Panc1 (cell line): ENCODE results near the gene ZFHX3. TPM values are rescaled to one million over a fixed set of nuclear protein-coding genes. Genes with fewer than 3 reads are reported as not detected.

Source experiments
- ATAC-seq: fragments of 200-7000 bp; cut with Tn5 transposase; 2 replicates; pipeline ENCODE4 v1.9.1; 2020; ENCODE audit warnings: mild to moderate bottlenecking, moderate library complexity
- BruUV-seq: library from RNA; stranded (reverse); fragments of 400-500 nt; replicated peaks from 2 replicates; lab custom pipeline; 2021; lab: Mats Ljungman, UMichigan
- CTCF ChIA-PET: fragments of 300-600 bp; sonication (Branson Sonifier 250); formaldehyde crosslinking; loops from one replicate; lab custom pipeline; 2022; ENCODE audit warnings: antibody characterized with exemption; lab: Charles Lee
- POLR2A ChIA-PET: fragments of 300-600 bp; sonication (Branson Sonifier 250); formaldehyde crosslinking; loops from one replicate; lab custom pipeline; 2022; ENCODE audit warnings: antibody characterized with exemption; lab: Charles Lee
- DNase-seq: peaks from one replicate; pipeline ENCODE4 v3.0.0-alpha.2; 2010; ENCODE audit warnings: low read depth, low spot score
- H3K27ac ChIP-seq: 2 replicates; pipeline ENCODE4 v1.5.1; 2011; ENCODE audit warnings: mild to moderate bottlenecking, low read length, inconsistent platforms
- H3K27me3 ChIP-seq: fragments of 200-500 bp; sonication (Bioruptor generic); 2 replicates; pipeline ENCODE4 v1.6.0; 2014; ENCODE audit warnings: low read length, inconsistent platforms; ENCODE audit not compliant: control insufficient read depth, insufficient read depth
- H3K36me3 ChIP-seq: fragments of 200-500 bp; sonication (Bioruptor generic); 2 replicates; pipeline ENCODE4 v1.5.1; 2014; ENCODE audit warnings: inconsistent platforms, mild to moderate bottlenecking, low read length, moderate library complexity; ENCODE audit not compliant: control insufficient read depth, insufficient read depth
- H3K4me1 ChIP-seq: 2 replicates; pipeline ENCODE4 v1.5.1; 2011; ENCODE audit warnings: inconsistent platforms, mild to moderate bottlenecking, low read length, moderate library complexity; ENCODE audit not compliant: control insufficient read depth, insufficient read depth
- H3K4me3 ChIP-seq, 2 experiments: 2 replicates each; pipeline ENCODE4 v1.5.1; 2011 to 2012; ENCODE audit warnings: low read depth in 2 of 2, low read length in 2 of 2, mild to moderate bottlenecking in 2 of 2, inconsistent platforms in 1 of 2, moderate library complexity in 1 of 2
- H3K9me3 ChIP-seq: fragments of 200-500 bp; sonication (Bioruptor generic); 2 replicates; pipeline ENCODE4 v1.5.1; 2014; ENCODE audit warnings: low read depth, mild to moderate bottlenecking, inconsistent platforms, low read length, moderate library complexity; ENCODE audit not compliant: control insufficient read depth, insufficient read depth
- POLR2AphosphoS5 ChIP-seq: IDR thresholded peaks from 2 replicates; pipeline ENCODE4 v1.6.1; 2012; ENCODE audit warnings: mild to moderate bottlenecking, low read depth, low read length, moderate library complexity
- SIN3A ChIP-seq: IDR thresholded peaks from 2 replicates; pipeline ENCODE4 v1.6.1; 2012; ENCODE audit warnings: low read depth, mild to moderate bottlenecking, low read length, moderate library complexity, borderline replicate concordance; ENCODE audit not compliant: insufficient read depth
- TCF7L2 ChIP-seq: IDR thresholded peaks from 2 replicates; pipeline ENCODE4 v1.6.1; 2011; ENCODE audit warnings: mild to moderate bottlenecking, low read depth, low read length, inconsistent platforms
- in situ Hi-C: cut with HindIII; loops from 2 replicates; pipeline ENCODE4 v1.10.0; 2016; ENCODE audit warnings: low sequenced_read_pairs, low pct_unique_long_range_greater_than_20kb
- intact Hi-C: fragments of 100-400 bp; cut with micrococcal nuclease; formaldehyde crosslinking; loops from one replicate; pipeline ENCODE4 v1.10.0; 2022; ENCODE audit not compliant: unreplicated experiment
- total RNA-seq: library from RNA; stranded (reverse); gene quantifications from one replicate; pipeline ENCODE4 v1.2.1, GENCODE V29; 2021; ENCODE audit not compliant: unreplicated experiment
- TF ChIP-seq, protein P1 (sequence below): fragments of 450-650 bp; IDR thresholded peaks from 2 replicates; pipeline ENCODE4 v1.5.1; 2017; ENCODE audit warnings: mild to moderate bottlenecking
- TF ChIP-seq, protein P2 (sequence below), 2 experiments: IDR thresholded peaks; 2 replicates each; pipeline ENCODE4 v1.6.1; 2011 to 2012; ENCODE audit warnings: low read depth in 2 of 2, control low read depth in 1 of 2, low read length in 1 of 2, mild to moderate bottlenecking in 1 of 2, moderate library complexity in 1 of 2; ENCODE audit not compliant: insufficient read depth in 1 of 2

ZFHX3 gene
- total RNA-seq, 1 experiment from 2014 or later: 7.1 TPM

DNA sequence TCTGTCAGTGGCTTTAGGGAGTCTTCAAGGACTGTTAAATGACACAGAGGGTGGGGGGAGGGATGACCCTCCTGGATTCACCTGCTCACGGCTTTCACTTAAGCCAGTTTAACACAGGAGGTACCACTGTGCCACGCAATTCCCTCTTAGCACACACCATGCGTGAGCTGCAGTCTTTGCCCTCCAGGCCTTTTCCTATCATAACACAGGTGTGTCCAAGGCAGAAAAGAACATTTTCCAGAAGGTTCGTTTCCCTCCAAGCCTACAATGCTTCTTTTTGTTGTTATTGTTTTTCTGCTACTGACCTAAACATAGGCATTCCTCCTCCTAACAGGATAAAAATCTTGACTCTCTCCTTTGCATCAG, 1.1 kb downstream of the ZFHX3 start:
- peaks cover 47% of the 10 kb centered on the region for H3K4me1 ChIP-seq
- ChIA-PET POLR2A (no interaction called here), CTCF (interaction anchor here (0.6 kb wide), 2 partner anchors 9 to 186 kb away, joined by 3 to 5 read pairs; no protein-coding TSS in a partner anchor)
- intact Hi-C loops: loop anchor here (10.0 kb wide), 1 partner anchor 212 kb away; no protein-coding TSS in a partner anchor
- H3K27me3 ChIP-seq: no peaks in the 10 kb centered on the region
- no peaks in the 10 kb centered on the region for H3K36me3 ChIP-seq
- TF ChIP-seq, protein P1, sequence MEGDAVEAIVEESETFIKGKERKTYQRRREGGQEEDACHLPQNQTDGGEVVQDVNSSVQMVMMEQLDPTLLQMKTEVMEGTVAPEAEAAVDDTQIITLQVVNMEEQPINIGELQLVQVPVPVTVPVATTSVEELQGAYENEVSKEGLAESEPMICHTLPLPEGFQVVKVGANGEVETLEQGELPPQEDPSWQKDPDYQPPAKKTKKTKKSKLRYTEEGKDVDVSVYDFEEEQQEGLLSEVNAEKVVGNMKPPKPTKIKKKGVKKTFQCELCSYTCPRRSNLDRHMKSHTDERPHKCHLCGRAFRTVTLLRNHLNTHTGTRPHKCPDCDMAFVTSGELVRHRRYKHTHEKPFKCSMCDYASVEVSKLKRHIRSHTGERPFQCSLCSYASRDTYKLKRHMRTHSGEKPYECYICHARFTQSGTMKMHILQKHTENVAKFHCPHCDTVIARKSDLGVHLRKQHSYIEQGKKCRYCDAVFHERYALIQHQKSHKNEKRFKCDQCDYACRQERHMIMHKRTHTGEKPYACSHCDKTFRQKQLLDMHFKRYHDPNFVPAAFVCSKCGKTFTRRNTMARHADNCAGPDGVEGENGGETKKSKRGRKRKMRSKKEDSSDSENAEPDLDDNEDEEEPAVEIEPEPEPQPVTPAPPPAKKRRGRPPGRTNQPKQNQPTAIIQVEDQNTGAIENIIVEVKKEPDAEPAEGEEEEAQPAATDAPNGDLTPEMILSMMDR: no peak
- TF ChIP-seq, protein P2, sequence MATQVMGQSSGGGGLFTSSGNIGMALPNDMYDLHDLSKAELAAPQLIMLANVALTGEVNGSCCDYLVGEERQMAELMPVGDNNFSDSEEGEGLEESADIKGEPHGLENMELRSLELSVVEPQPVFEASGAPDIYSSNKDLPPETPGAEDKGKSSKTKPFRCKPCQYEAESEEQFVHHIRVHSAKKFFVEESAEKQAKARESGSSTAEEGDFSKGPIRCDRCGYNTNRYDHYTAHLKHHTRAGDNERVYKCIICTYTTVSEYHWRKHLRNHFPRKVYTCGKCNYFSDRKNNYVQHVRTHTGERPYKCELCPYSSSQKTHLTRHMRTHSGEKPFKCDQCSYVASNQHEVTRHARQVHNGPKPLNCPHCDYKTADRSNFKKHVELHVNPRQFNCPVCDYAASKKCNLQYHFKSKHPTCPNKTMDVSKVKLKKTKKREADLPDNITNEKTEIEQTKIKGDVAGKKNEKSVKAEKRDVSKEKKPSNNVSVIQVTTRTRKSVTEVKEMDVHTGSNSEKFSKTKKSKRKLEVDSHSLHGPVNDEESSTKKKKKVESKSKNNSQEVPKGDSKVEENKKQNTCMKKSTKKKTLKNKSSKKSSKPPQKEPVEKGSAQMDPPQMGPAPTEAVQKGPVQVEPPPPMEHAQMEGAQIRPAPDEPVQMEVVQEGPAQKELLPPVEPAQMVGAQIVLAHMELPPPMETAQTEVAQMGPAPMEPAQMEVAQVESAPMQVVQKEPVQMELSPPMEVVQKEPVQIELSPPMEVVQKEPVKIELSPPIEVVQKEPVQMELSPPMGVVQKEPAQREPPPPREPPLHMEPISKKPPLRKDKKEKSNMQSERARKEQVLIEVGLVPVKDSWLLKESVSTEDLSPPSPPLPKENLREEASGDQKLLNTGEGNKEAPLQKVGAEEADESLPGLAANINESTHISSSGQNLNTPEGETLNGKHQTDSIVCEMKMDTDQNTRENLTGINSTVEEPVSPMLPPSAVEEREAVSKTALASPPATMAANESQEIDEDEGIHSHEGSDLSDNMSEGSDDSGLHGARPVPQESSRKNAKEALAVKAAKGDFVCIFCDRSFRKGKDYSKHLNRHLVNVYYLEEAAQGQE (IDR thresholded peaks at IDR 0.05; ENCODE audit: insufficient read depth in 1 of 2, low read depth in 2 of 2, low read length in 1 of 2): no peak
- no peak for TF ChIP-seq TCF7L2
- no peak for TF ChIP-seq SIN3A
- no peak for TF ChIP-seq POLR2AphosphoS5
- TSS peak; percentile 52 for BruUV-seq
- DNase-seq: no peak
- no peak for ATAC-seq
- peak overlapping the region; percentile 8 to 56; a peak in 3 of 4 replicates for H3K4me3 ChIP-seq
- no peaks in the 10 kb centered on the region for H3K9me3 ChIP-seq
- in situ Hi-C loops: no loop called here
- peak overlapping the region; percentile 77; the same call in 1 of the 2 replicates for H3K27ac ChIP-seq

DNA sequence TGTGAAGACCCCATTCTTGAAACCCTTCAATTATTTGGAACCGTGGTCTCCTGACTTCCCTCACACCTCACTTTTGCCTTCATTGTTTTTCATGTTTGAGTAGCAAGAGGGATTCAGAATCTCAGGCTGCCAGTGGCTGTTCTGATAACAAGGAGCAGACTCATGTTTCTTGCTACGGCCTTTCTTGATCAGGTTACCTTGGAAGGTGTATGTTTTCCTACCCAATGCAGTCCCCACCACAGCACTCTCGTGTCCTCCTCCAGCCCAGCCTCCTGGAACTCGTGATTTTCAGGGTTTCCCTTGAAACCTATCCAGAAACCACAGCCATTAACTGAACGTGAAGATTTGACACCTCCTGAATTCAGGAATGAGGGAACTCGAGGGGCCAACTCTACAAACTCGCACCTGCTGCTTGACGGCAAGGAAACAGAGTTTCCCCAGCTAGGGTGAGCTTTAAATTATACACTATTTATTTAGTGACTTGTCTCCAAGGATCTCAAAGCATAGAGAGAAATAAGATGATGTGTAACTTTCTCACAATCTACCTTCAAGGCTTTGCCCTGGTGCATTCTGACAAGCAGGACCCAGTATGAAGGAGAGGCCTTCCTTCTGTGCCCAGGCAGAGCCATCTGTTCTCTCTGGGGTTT, 1.6 kb downstream of the ZFHX3 start:
- TF ChIP-seq SIN3A: no peak
- TF ChIP-seq, protein P2 (IDR thresholded peaks at IDR 0.05; ENCODE audit: insufficient read depth in 1 of 2, low read depth in 2 of 2, low read length in 1 of 2): no peak
- TF ChIP-seq POLR2AphosphoS5: no peak
- TF ChIP-seq, protein P1: no peak
- no peak for TF ChIP-seq TCF7L2
- H3K4me3 ChIP-seq: no peak overlapping the region
- BruUV-seq: no TSS peak
- no peaks in the 10 kb centered on the region for H3K9me3 ChIP-seq
- no peak for ATAC-seq
- POLR2A ChIA-PET: no interaction called here
- intact Hi-C loops: loop anchor here (10.0 kb wide), 1 partner anchor 212 kb away; no protein-coding TSS in a partner anchor
- no peak for DNase-seq
- no peaks in the 10 kb centered on the region for H3K36me3 ChIP-seq
- H3K4me1 ChIP-seq: peaks cover 42% of the 10 kb centered on the region
- peak overlapping the region; percentile 77; the same call in 1 of the 2 replicates for H3K27ac ChIP-seq
- CTCF ChIA-PET: no interaction called here
- in situ Hi-C loops: no loop called here
- H3K27me3 ChIP-seq: no peaks in the 10 kb centered on the region
